HL-60 (cell line): Measurements from ENCODE around the gene ATP2B2.

Experiments used
- DNase-seq, 2 experiments: peaks; one replicate each; pipeline ENCODE4 v3.0.0-alpha.2; 2010 to 2020; ENCODE audit warnings: low read depth in 1 of 2, low spot score in 1 of 2
- H3K27ac ChIP-seq: fragments of 250-450 bp; sonication (Bioruptor Pico); replicated peaks from 2 replicates; pipeline ENCODE4 v1.5.1; 2020; ENCODE audit warnings: mild to moderate bottlenecking, moderate library complexity
- H3K27me3 ChIP-seq: fragments of 250-450 bp; sonication (Bioruptor Pico); 2 replicates; pipeline ENCODE4 v1.5.1; 2021; ENCODE audit warnings: mild to moderate bottlenecking, moderate library complexity; ENCODE audit not compliant: insufficient read depth, poor library complexity, severe bottlenecking
- H3K4me3 ChIP-seq: replicated peaks from 2 replicates; pipeline ENCODE4 v1.5.1; 2011; ENCODE audit warnings: mild to moderate bottlenecking, control low read depth, low read length; ENCODE audit not compliant: insufficient read depth
- GABPA ChIP-seq: IDR thresholded peaks from 2 replicates; pipeline ENCODE4 v1.6.1; 2012; ENCODE audit warnings: low read depth
- POLR2AphosphoS5 ChIP-seq: IDR thresholded peaks from 2 replicates; pipeline ENCODE4 v1.6.1; 2012; ENCODE audit warnings: low read depth
- REST ChIP-seq: IDR thresholded peaks from 2 replicates; pipeline ENCODE4 v1.6.1; 2012; ENCODE audit warnings: low read depth; ENCODE audit not compliant: insufficient replicate concordance
- SPI1 ChIP-seq: IDR thresholded peaks from 2 replicates; pipeline ENCODE4 v1.6.1; 2012; ENCODE audit warnings: low read depth, mild to moderate bottlenecking, borderline replicate concordance
- TF ChIP-seq, protein P1 (sequence below): IDR thresholded peaks from one replicate; pipeline ENCODE4 v1.5.1; 2011; ENCODE audit warnings: low read length, control low read depth, inconsistent platforms; ENCODE audit not compliant: insufficient read depth

Gene ATP2B2

GRCh38 chr3:10494180-10494579, 11.2 kb downstream of the ATP2B2 start:
- H3K4me3 ChIP-seq = no peak overlapping the region
- no peaks in the 10 kb centered on the region for H3K27me3 ChIP-seq
- no peak overlapping the region for H3K27ac ChIP-seq
- TF ChIP-seq, protein P1, sequence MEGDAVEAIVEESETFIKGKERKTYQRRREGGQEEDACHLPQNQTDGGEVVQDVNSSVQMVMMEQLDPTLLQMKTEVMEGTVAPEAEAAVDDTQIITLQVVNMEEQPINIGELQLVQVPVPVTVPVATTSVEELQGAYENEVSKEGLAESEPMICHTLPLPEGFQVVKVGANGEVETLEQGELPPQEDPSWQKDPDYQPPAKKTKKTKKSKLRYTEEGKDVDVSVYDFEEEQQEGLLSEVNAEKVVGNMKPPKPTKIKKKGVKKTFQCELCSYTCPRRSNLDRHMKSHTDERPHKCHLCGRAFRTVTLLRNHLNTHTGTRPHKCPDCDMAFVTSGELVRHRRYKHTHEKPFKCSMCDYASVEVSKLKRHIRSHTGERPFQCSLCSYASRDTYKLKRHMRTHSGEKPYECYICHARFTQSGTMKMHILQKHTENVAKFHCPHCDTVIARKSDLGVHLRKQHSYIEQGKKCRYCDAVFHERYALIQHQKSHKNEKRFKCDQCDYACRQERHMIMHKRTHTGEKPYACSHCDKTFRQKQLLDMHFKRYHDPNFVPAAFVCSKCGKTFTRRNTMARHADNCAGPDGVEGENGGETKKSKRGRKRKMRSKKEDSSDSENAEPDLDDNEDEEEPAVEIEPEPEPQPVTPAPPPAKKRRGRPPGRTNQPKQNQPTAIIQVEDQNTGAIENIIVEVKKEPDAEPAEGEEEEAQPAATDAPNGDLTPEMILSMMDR = no peak
- TF ChIP-seq GABPA (no peak), SPI1 (no peak), POLR2AphosphoS5 (no peak), REST (no peak)
- no peak for DNase-seq

- Histone ChIP-seq H3K27me3 (no peaks in the 10 kb centered on the region), H3K27ac (no peak overlapping the region), H3K4me3 (no peak overlapping the region)
- DNase-seq = no peak
- TF ChIP-seq GABPA = no peak
- TF ChIP-seq, protein P1 = no peak
- no peak for TF ChIP-seq POLR2AphosphoS5
- TF ChIP-seq SPI1 = no peak
- TF ChIP-seq REST = no peak
Measured at GRCh38 chr3:10493202-10493589, 12.2 kb downstream of the ATP2B2 start.

DNA sequence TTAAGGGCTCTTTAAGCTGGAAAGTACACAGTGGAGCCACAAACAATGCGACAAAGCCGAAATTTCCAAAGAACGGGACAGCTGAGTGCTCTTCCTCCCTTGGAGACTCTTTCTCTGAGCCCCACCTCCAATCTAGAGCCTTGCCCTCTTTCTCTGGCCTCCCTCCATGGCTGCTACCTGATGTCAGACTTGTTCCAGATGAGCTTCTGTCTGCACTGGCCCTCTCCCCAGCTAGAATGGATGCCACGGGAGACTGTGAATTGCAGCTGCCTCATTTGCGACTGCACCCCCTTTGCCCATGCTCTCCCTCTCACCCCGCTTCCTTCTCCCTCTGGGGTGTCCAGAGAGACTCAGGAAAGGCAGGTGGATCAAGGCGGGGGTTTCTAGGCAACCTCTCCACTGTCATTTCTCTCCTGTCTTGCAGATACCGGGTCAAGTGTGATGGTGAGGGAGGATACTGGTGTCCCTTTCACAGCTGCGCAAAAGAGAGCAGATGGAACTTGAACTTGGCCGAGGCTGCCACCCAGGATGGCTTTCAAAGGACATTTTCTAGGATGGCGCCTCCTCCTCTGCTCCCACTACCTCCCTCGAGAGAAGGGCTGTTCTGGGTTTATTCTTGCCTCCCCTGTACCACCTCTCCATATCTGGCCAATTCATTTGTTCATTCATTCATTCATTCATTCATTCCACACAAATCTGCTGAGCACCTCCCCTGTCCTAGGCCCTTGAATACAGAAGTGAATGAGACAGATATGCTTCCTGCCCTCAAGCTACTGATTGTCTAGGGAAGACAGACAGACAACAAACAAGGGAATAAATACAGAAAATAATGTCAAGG, 12.8 kb downstream of the ATP2B2 start:
- Histone ChIP-seq H3K27ac (no peak overlapping the region), H3K4me3 (no peak overlapping the region), H3K27me3 (no peaks in the 10 kb centered on the region)
- TF ChIP-seq REST (no peak), POLR2AphosphoS5 (no peak), SPI1 (no peak), GABPA (no peak)
- TF ChIP-seq, protein P1 = no peak
- DNase-seq = no peak
